ENCODE results near the gene NAV1.
"Not testable (repeated sequence)": the region's sequence is repeated elsewhere in the genome, so short reads cannot be mapped to it uniquely, and the experiment has no call there.

The NAV1 gene

DNA sequence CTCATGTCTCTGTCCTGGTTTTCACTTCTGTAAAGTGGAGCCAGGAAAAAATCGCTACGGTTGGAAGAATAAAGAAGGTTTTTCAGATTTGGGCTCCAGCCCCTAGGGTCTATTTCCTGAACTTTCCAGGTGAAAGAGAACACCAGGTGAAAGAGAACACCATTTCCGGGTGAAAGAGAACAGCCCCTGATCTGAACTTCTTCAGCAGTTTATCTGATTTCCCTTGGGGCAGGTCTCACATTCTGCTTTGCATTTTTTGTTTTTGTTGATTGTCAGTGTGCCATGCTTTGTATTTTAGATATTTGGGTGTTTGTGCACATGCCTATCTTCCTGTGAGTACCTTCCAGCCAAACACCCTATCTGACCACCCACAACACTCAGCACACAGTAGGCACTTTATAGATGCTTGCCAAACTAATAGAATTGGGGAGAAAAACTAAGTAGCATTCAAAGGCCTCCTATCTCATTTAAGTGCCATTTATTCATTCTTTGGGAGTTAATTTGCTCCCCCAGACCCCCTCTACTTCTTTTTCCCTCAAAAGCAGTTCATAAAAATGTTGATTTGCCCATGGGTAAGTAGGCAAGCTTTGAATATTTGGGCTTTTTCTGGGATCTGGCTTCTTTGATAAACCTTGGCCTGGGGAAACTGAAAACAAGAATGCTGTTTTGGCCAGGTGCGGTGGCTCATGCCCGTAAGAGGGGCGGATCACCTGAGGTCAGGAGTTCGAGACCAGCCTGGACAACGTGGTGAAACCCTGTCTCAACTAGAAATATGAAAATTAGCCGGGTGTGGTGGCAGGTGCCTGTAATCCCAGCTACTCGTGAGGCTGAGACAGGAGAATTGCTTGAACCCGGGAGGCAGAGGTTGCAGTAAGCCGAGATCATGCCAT is 2.2 kb downstream of the NAV1 start:
- no peak overlapping the region for H3K4me3 ChIP-seq (ENCODE audit: low read depth, low read length)
- TF ChIP-seq, protein P1, sequence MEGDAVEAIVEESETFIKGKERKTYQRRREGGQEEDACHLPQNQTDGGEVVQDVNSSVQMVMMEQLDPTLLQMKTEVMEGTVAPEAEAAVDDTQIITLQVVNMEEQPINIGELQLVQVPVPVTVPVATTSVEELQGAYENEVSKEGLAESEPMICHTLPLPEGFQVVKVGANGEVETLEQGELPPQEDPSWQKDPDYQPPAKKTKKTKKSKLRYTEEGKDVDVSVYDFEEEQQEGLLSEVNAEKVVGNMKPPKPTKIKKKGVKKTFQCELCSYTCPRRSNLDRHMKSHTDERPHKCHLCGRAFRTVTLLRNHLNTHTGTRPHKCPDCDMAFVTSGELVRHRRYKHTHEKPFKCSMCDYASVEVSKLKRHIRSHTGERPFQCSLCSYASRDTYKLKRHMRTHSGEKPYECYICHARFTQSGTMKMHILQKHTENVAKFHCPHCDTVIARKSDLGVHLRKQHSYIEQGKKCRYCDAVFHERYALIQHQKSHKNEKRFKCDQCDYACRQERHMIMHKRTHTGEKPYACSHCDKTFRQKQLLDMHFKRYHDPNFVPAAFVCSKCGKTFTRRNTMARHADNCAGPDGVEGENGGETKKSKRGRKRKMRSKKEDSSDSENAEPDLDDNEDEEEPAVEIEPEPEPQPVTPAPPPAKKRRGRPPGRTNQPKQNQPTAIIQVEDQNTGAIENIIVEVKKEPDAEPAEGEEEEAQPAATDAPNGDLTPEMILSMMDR (IDR thresholded peaks at IDR 0.05; ENCODE audit: low read depth, low read length, missing control alignments) = no peak
- no peak for DNase-seq (ENCODE audit: low read depth)

DNA sequence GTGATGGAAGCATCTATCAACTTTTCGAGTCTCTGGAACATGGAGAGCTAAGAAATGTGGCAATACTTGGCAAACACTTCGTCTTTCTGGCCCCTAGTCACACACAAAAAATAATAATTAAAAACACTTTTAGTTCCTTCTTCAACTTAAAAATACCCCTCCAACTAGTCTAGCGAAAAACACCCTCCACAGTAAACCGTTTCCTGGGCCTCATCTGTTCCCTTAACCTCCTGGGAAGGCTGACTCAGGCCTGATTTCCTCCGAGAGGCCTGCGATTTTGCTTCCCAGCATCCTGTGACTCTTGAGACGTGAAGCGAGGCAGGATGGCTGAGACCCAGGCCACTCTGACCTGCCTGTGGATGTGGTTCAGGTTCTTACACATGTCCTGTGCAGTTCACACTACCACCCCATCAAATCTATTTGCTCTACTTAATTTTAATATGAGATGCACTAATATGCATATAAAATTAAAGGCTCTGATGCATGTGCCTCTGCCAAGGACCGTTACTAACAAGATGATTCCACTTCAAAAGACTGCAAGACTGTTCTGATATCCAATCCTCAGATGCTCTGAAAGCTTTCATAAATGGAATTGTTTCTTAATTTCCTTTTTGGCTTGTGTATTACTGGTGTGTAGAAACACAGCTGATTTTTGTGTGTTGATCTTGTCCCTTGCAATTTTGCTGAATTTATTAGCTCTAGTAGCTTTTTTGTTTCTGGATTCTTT is 3.5 kb downstream of the NAV1 start:
- TF ChIP-seq, protein P1 (IDR thresholded peaks at IDR 0.05; ENCODE audit: low read depth, low read length, missing control alignments) = no peak
- H3K4me3 ChIP-seq (ENCODE audit: low read depth, low read length) = no peak overlapping the region
- DNase-seq (ENCODE audit: low read depth) = no peak

DNA sequence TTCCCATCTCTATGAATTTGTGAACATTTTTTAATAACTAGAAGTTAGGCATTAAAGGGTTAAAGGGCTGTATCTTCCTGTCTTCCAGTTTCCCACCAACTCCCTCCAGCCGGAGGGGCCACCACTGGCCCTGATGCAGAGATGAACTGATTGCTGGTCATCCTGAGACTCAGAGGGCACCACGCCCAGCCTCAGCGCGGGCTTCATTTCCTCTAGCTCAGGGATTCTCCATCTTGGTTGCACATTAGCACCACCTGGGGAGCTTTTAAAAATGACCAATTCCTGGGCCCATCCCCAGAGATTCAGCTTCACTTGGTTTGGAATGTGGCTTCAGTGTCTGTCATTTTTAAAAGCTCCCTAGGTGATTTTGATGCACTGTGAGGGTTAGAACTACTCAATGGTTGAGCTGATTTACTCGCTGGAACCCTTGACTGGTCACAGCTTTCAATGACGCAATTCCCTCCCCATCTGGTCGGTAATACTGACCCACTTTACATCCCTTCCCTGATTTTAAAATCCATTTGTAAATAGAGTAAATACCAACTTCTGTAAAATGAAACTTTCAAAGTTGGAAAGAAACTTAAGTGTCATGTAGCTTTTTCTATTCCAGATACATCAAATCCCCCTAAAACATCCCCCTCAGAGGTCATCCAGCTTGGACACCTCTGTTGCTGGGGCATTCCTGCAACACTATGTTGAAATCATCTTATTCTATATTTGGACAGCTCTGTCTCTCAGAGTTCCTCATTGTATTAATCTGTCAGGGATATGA is 5.1 kb downstream of the NAV1 start:
- TF ChIP-seq, protein P1 (IDR thresholded peaks at IDR 0.05; ENCODE audit: low read depth, low read length, missing control alignments) = no peak
- no peak for DNase-seq (ENCODE audit: low read depth)
- no peak overlapping the region for H3K4me3 ChIP-seq (ENCODE audit: low read depth, low read length)

DNA sequence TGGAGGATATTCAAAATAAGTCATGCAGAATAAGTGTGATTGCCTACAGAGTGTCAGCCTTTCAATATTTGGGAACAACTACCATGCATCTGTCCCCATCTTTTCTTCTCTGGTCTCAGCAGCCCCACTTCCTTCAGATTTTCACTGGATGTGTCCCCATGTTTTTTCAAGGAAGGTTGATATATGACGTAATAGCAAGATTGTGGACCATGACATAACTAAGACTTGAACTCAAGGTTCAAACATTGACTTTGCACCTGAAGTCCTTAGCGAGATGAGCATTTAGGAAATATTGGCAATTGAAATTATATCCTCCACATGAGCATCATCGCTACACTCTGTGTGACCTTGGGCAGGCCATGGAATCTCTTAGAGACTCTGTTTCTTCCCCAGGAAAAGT is 5.8 kb downstream of the NAV1 start:
- DNase-seq (ENCODE audit: low read depth) = no peak
- TF ChIP-seq, protein P1 (IDR thresholded peaks at IDR 0.05; ENCODE audit: low read depth, low read length, missing control alignments) = no peak
- no peak overlapping the region for H3K4me3 ChIP-seq (ENCODE audit: low read depth, low read length)

DNA sequence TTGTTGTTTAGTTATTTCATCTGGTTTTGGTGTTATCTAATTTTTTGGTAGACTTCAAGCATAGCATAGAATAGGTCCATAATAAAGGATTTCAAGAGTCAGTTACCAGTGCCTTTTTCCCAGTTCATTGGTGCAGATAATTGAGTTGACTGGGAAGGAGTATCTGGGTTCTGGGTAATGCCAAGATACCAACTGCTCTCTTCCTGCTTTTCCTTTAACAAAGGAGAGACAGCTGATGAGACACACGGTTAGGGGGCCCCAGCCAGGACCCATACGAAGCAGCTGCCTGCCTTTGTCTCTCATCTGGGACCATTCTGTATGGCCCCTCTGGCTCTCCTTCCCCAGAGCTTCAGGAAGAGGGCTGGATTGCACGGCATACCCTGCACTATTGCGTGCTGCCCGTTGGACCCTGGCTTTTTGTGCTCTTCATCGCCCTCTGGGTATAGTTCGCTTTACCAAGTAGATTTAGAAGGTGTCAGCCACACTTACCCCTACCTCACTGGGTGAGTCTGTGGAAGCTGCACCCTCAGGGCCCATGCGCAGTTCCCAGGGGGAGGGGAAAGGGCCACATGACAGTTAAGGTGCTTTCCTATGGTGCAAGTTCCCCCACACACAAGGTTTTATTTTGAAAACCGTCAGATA is 7.0 kb downstream of the NAV1 start:
- H3K4me3 ChIP-seq (ENCODE audit: low read depth, low read length) = no peak overlapping the region
- TF ChIP-seq, protein P1 (IDR thresholded peaks at IDR 0.05; ENCODE audit: low read depth, low read length, missing control alignments) = peak; percentile 28
- no peak for DNase-seq (ENCODE audit: low read depth)

DNA sequence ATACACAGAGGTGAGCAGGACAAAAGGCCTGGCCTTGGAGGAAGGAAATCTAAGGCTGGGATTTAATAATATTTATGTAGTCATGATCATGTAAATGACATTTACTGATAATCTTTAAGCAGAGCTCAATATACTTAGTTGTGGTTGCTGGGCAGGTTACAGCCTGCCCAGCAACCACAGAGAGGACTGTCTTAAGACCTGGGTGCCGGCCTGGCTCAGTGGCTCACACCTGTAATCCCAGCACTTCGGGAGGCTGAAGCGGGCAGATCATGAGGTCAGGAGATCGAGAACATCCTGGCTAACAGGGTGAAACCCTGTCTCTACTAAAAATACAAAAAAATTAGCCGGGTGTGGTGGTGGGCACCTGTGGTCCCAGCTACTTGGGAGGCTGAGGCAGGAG is 10.6 kb downstream of the NAV1 start:
- DNase-seq (ENCODE audit: low read depth); H3K4me3 ChIP-seq (ENCODE audit: low read depth, low read length): not testable (repeated sequence)
